NCI-H2196 (cell line): ENCODE results near the gene NTF4.
"Not testable (repeated sequence)": the region's sequence is repeated elsewhere in the genome, so short reads cannot be mapped to it uniquely, and the experiment has no call there.

Experiments
- DNase-seq: peaks from one replicate; lab custom pipeline; 2025; ENCODE audit not compliant: unreplicated experiment; lab: John Stamatoyannopoulos, UW

Gene NTF4

GRCh38 chr19:49024233-49024632, 40.4 kb downstream of the NTF4 start, which contains the start of gene CGB3:
Gene CGB3 (minus strand): TSS chr19:49024333. CDS start chr19:49023971, 362 bp downstream.
- not testable (repeated sequence) for DNase-seq

- DNase-seq = no peak
Measured at GRCh38 chr19:49022116-49022515, 42.5 kb downstream of the NTF4 start.

GRCh38 chr19:49020931-49021895, 43.4 kb downstream of the NTF4 start:
- DNase-seq = no peak

GRCh38 chr19:49020342-49020741, 44.3 kb downstream of the NTF4 start:
- DNase-seq = no peak

GRCh38 chr19:49019242-49019932, 45.2 kb downstream of the NTF4 start:
- DNase-seq = peak; percentile 82

GRCh38 chr19:49018388-49019241, 46.0 kb downstream of the NTF4 start:
- not testable (repeated sequence) for DNase-seq

GRCh38 chr19:49017666-49018351, 46.8 kb downstream of the NTF4 start:
- peak; percentile 44 for DNase-seq

GRCh38 chr19:49017041-49017665, 47.5 kb downstream of the NTF4 start, which contains the start of gene LHB:
Gene LHB (minus strand): TSS chr19:49017091. CDS start chr19:49017081, 10 bp downstream.
- no peak for DNase-seq

- DNase-seq = no peak
Measured at GRCh38 chr19:49016067-49016839, 48.4 kb downstream of the NTF4 start.

GRCh38 chr19:49014870-49015255, 49.8 kb downstream of the NTF4 start:
- no peak for DNase-seq

GRCh38 chr19:49014123-49014869, 50.3 kb downstream of the NTF4 start:
- DNase-seq = no peak

GRCh38 chr19:49011194-49011593, 53.4 kb downstream of the NTF4 start:
- no peak for DNase-seq
